HG03045 (cell line): Measurements from ENCODE around the gene CXCR3.
"Not testable (repeated sequence)": the region's sequence is repeated elsewhere in the genome, so short reads cannot be mapped to it uniquely, and the experiment has no call there.

Source experiments
- ATAC-seq: cut with Tn5 transposase; IDR thresholded peaks from one replicate; pipeline ENCODE4 v1.9.1; 2021; ENCODE audit warnings: mild to moderate bottlenecking, moderate library complexity; ENCODE audit not compliant: unreplicated experiment

CXCR3 gene

DNA sequence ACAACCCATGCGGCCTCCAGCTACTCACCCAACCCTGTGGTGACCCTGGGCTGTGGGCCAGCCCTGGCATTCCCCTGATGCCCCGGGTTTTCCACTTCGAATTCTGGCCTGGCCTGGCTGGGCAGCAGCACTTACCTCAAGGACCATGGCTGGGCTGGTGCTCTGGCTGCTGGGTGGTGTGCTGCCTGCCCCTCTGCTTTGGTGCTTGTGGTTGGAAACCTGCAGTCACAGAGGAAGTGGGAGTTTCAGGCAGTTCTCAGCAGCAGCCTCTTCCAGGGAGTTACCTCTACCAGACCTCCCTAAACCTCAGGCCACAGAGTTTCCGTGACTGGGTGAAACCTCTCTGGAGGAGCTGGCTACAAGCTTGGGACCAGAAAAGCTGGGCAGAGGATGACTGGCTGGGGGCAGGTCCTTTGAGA is at the start of gene CXCR3:
TSS of gene CXCR3 (minus strand) at position 209 of the 419 bp plus-strand sequence. CDS start at position 147, 62 bp downstream.
- ATAC-seq = peak; percentile 53

DNA sequence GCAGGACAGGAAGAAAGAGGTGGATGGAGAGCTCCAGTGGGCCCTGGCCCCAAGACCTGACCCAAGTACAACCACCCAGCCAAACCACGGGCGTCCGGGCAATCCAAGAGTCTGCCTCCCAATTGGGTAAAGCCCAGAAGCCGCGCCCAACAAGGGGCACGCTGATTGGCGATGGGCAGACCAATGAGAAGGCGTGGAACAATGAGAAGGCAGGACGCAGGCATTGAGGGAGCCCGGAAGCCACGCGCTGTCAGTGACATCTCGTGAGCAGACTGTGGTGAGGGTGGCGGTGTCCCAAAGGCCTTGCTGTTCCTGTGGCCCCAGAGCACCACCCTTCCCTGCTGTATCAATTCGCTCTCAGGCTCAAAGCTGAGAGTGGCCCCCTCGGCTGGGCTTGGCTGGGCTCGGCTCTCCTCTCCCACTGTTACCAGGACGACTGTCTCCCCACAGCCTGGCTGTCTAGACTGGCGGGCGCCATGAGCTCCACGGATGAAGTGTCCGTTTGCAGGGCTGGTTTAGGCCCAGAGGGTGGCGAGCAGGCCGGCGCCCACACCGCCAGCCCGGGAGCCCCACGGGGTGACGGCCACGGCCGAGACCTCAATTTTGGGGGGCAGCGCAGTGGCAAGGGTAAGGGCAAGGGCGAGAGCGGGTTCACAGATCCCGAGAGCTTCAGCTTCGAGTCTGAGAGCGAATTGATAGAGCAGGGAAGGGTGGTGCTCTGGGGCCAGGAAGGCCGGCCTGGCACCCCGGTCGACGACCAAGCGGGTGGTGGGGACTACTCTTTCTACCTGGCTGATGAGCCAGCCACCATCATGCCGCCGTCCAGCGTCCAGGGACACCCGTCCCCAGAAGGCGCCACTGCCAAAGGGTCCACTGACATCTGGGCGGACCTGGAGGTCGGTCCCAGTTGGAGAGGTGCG is 49.3 kb upstream of the CXCR3 start, which contains the start of gene LOC101059915:
TSS of gene LOC101059915 (plus strand) at position 219 of the 920 bp plus-strand sequence.
- no peak for ATAC-seq

DNA sequence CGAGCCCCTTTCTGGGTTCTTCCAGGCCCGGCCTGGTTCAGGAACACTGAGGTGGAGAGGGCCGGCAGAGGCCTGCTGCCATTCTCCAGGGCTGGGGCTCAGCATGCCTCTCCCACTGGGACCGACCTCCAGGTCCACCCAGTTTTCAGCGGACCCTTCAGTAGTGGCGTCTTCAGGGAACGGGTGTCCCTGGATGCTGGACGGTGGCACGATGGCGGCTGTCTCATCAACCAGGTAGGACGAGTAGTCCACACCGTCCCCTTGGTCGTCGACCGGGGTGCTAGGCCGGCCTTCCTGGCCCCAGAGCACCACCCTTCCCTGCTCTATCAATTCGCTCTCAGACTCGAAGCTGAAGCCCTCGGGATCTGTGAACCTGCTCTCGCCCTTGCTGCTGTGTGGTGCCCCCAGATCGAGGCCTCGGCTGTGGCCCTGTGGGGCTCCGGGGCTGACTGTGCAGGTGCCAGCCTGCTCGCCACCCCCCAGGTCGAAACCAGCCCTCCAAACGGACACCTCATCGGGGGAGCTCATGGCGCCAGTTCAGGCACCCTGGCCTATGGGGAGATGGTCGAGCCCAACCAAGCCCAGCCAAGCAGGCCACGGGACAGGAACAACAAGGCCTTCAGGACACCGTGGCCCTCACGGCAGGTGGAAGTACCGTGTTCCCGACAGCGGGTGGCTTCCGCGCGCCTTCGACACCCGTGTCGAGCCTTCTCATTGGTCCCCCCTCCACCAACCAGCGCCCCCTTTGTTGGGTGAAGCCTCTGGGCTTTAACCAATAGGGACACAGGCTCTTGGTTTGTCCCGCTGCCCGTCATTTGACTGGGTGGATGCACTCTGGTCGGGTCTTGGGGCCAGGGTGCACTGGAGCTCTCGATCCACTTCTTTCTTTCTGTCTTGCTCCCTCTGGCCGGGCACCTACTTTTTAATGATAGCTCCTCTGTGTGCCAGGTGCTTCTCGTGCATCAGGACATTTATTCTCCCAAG is 48.2 kb upstream of the CXCR3 start:
- no peak for ATAC-seq

DNA sequence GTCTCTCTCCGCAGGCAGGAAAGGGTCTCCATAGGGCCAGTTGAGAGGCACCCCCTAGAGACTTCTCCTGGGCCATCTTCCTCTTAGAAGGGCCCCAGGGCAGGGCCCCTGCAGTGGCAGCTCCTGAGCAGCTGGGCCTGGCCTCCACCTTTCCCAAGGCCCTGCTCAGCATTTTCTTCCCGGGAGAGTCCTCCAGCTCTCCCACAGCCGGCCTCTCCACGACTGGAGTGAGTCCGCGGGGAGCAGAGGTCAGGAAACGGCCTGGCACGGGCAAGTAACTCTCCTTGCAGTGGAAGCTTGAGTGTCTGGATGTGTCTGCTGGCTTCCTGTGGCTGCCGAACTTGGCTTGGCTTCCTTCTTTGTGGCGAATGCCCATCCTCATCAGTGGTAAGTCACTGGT is 47.4 kb upstream of the CXCR3 start:
- no peak for ATAC-seq

DNA sequence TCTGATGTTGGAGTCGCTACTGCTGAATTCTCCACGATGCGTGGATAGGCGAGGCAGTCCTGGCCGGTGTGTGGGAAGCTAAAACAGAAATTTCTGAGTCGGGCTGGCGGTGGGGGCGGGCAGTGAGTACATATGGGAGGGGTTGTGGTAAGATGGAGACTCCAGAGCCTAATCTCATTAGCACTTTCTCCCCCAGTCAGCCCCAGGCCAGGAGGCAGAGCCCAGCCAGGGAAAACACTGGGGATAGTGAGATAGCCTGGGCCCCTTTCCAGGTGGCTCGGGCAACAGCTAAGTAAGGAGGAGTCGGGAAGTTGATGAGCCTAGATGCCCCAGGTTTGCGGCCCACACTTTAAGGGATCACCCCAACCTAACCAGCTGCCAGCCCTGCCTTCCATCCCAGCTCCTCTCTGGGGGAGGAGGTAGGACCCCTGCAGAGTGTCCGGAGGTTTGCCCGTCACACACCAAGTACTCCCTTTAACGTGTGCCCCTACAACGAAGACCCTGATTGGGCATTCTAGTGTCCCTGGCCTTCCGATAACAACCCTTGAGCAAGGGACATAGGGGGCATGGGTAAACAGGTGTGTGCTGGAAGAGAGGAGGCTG is 46.7 kb upstream of the CXCR3 start:
- no peak for ATAC-seq

DNA sequence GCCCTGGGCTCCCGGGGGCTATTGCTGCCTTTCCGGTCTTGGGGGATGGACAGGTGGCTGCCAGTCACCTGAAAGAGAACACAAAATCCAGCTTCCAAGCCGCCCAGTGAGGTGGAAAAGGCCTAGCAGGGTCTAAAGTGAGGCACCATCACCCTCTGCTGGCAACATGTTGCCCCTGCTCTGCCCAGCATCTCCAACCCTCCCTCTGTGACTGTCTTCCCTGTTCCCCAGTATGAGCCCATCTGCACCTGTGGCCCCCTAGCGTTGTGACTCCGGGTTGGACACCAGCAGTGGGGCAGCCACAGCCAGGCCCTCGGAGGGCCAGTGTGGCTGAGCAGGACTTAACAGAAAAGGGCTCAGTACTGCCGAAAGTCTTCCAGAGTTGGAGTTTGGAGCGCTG is 45.9 kb upstream of the CXCR3 start:
- ATAC-seq = not testable (repeated sequence)

DNA sequence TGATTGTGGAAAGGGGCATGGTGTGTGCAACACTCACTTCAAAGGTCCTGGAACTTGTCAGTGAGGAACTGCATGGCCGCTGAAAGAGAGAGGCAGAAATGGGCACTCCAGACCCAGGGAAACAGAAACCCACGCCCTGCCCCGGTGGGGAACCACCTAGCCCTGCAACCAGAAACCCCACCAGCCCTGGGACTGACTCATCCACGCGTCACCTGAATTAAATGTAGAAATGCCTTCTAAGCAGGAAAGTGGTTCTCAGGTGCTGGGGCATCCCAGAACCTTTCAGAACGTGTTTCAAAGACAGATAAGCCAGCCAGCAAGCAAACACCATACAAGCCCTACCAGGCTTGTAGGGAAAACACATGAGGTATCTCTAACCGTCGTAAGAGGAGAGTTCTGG is 44.9 kb upstream of the CXCR3 start:
- not testable (repeated sequence) for ATAC-seq

DNA sequence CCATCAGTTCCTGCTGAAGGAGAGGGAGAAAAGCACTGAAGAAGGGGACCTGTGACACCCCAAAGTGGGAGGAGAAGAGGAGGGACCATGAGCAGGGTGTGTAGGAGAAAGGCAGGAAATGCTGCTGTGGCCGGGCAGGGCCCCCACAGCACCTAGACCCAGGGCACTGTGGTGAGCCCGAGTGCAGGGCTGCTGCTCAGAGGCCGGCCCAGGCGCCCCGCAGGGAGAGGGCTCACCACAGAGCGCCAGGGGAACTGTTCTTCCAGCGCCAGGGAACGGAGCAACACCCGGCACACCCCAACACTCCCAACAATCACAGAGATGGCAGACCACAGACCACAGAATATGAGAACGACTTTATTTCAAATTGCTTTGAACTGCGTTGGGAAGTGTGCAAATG is 44.3 kb upstream of the CXCR3 start:
- not testable (repeated sequence) for ATAC-seq

DNA sequence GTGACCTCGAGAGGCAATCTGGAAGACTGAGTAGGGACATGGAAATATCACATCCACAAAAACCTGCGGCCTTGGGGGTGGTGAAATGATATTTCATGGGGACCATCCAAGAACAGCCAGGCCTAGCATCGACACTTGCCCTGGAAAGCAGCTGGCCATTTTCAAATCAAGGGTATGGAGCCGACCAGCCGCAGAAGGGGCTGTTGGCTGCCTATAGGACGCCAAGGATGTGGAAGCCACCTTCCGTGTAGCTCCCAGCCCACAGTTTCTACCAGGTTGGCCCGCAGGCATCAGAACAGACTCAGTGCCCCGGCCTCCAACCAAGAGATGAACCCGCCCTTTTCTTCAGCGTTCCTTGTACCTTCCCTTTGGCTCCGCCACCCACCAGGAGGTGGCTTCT is 43.6 kb upstream of the CXCR3 start:
- no peak for ATAC-seq

DNA sequence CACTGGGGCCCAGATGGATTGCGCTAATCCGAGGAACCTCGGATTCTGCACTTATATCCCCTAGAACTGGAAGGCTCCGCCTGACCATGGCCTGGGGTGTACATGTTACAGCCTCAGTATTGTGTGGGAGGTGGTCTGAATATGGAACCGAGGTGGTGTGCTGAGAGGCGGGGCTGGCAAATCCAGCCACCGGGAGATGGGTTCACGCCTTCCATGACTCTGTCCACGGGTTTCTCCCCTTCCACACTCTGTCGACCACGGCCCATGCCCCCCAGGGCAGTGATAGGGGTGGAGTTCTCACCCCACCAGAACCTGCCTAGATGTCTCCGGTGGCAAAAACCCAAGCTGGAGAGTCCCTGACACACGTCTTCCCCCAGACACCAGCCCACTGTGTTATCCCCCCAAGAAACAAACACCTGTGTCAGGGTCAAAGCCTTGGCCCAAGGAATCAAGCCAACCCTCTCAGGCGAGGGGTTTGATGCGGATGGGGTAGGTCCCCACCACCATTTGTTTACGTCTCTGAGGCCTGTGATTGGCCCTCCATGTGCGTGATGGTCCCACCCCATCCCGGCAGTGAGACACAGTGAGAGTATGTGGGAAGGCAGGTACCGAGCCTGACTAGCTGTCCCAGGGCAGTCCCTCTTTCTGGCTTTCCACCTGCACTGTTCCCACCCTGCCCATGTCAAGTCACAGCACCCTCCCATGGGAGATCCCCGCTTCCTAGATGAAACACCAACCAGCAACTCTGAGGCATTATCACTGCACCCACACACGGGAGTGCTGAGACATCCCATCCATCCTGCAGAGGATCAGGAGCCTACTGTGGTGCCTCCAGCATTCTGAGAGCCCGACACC is 42.5 kb upstream of the CXCR3 start:
- ATAC-seq = no peak

DNA sequence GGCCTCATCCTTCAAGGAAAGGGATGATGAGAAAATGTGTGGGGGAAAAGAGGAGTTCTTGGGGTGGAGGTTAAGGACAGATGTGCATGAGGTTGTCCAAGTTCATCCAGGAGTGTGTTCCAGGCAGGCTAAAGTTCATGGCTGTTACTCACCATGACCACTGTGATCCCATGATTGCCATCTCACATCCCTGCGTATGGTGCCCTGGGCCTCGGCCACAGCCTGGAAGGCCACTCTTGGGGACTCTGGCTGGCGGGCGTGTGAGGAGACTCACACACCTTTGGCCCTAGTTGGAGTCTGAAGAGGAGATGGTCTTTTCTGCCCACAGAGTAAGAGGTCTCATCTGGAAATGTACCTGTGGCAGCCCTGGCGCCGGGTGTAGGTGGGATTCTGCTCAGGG is 41.6 kb upstream of the CXCR3 start:
- ATAC-seq = no peak

DNA sequence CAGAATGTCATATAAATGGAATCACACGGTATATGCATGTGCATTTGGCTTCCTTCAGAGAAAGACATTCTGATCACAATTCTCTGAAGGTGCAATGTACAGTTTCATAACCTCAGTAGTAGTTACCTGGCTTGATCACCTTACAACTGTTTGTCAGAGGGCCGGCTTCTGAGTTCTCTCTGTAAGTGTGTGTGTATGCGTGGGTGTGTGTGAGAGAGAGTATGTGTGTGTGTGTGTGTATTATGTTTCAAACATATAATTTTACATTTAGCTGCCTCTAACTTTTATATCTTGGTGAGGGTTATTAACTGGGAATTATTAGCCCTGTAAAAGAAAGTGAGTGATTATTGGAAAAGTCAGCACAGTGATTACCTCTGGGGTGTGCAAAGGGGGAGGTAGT is 41.0 kb upstream of the CXCR3 start:
- ATAC-seq = no peak

DNA sequence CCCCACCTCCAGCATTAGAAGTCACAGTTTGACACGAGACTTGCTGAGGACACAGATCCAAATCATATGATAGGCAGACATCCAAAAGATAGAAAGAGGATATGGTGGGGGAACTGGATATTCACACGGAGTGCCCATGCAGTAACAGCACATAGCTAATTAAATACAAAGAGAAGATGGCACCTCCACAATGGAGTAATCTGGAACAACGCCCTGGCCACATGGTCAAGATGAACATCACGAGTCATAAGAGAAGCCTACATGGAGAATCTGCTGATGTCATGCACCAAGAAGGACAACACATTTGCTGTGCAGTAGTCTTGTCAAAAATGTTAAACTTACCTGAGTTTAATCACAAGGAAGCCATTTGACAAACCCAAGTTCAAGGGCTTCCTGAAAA is 39.0 kb upstream of the CXCR3 start:
- ATAC-seq = no peak

DNA sequence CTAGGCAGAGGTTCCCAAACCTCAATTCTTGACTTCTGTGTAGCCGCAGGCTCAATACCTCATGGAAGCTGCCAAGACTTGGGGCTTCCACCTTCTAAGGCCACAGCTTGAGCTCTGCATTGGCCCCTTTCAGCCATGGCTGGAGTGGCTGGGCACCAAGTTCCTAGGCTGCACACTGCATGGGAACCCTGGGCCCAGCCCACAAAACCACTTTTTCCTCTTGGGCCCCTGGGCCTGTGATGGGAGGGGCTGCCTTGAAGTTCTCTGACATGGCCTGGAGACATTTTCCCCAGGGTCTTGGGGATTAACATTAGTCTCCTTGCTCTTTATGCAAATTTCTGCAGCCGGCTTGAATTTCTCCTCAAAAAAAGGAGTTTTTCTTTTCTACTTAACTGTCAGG is 35.0 kb upstream of the CXCR3 start:
- ATAC-seq = no peak

DNA sequence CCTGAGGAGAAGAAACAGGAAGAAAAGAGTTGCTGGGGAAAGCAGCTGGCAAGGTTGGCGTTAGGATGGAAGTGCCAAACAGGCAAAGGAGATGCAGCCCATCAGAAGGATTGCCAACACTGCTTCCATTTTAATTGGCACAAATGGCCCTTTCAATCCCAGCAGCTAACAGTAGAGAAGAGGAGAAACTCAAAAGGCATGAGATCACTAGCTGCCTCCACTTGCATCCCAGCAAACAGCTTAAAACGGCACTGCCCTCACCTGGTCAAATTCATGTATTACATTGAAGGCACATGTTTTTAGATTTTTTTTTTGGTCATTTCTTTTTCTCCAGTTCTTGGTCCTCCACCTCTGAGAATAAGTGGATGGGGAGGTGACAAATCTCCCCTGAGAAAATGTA is 34.1 kb upstream of the CXCR3 start:
- no peak for ATAC-seq

DNA sequence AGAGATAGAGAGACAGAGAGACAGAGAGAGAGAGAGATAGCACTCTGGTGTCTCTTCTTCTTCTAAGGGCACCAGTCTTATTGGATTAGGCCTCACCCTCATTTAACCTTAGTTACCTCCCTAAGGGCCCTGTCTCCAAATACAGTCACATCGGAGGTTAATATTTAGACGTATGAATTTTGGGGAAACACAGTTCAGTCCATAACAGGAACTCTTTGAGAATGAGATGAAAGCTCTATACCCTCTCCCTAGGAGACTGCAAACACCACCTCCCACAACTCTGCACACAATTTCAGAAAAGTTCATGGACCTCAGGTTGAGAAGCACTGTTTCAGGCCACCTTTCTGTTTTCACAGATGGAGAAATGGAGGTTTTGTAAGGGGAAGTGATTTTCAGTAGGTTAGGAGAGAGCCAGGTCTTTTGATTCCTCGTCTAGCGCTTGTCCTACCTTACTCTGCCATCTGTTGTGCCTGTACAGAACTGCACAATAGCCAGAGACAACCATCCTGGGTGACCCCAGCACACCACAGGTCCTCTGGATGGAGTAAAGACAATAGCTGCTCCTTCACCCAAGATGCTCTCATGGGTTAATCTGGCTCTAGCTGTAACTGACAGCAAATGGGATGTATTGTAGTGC is 32.1 kb upstream of the CXCR3 start:
- peak; percentile 59 for ATAC-seq

DNA sequence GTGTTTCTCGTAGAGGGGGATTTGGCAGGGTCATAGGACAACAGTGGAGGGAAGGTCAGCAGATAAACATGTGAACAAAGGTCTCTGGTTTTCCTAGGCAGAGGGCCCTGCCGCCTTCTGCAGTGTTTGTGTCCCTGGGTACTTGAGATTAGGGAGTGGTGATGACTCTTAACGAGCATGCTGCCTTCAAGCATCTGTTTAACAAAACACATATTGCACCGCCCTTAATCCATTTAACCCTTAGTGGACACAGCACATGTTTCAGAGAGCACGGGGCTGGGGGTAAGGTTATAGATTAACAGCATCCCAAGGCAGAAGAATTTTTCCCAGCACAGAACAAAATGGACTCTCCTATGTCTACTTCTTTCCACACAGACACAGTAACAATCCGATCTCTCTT is 26.1 kb upstream of the CXCR3 start:
- not testable (repeated sequence) for ATAC-seq

DNA sequence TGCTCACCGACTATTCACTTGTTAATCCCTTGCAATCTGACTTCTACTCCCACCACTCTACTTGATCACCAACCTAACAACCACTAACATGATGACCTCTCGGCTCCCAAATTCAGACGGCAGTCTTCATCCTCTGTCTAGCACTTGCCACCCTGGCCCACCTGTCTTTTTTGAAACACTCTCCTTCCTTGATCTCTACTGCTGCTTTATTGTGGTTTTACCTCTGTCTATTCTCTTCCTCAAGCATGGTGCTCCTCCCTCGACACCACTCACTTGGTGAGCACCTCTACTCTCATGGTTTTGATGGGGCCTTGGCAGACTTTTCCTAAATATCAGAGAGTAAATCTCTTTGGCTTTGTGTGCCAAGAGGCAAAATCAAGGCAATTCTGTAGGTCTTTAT is 21.7 kb upstream of the CXCR3 start:
- ATAC-seq = no peak

DNA sequence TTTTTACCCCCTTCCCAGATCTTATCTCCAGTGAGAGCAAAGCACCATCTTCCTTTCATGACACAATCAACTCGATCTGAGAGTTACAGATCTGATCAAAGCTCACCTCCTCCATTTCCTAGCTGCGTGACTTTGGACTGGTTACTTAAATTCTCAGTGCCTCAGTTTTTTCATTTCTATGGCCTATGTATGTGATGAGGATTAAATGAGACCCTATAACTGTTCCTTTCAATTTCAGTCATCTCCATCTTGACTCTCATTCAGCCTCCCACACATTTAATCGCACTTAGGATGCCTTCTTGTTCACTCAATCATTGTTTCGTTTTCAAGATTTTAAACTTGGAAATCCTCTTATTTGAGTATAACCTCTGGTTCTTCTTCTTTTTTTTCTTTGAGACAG is 20.1 kb upstream of the CXCR3 start:
- no peak for ATAC-seq

DNA sequence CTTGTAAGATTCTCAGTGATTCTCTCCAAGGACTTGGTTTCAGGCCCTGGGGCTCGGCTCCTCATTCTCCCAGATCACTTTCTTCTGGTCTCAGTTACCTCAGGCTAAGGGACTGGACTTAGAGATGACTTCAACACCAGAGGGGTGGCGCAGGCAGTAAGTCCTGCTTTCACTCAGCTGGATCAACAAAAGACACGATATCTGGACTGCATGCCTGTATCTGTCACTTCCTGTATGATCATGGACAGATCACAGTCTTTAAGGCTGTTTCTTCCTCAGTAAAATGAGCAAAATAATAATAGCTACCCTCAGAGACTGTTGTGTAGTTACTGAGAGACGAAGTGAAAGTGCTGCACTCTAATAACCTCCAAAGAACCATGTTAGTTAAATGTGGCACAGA is 19.5 kb upstream of the CXCR3 start:
- ATAC-seq = no peak
